Gastroesophageal sphincter (tissue), 4 donors: ENCODE measurements around the gene BANK1. TPM values are rescaled to one million over a fixed set of nuclear protein-coding genes. Genes with fewer than 3 reads are reported as not detected.

Experiments
- ATAC-seq: fragments of 150-250 bp; one replicate; pipeline ENCODE4 v1.9.1; 2016; ENCODE audit warnings: mild to moderate bottlenecking, moderate library complexity
- H3K27ac ChIP-seq, 4 donors: fragments of 200-600 bp; sonication (generic) in 3 of 4; 1 replicate in 3 of 4; 2 replicates in 1 of 4; pipeline ENCODE4 v1.5.1; 2016 to 2019
- H3K27me3 ChIP-seq: fragments of 200-600 bp; sonication (generic); one replicate; pipeline ENCODE4 v1.5.1; 2019
- H3K36me3 ChIP-seq, 2 donors: fragments of 200-600 bp; sonication (generic); one replicate each; pipeline ENCODE4 v1.5.1; 2019; ENCODE audit warnings: control low read depth in 1 of 2
- H3K4me1 ChIP-seq, 3 donors: fragments of 200-600 bp; sonication (generic); 1 replicate in 2 of 3; 2 replicates in 1 of 3; pipeline ENCODE4 v1.5.1; 2016 to 2019; ENCODE audit warnings: control low read depth in 2 of 3
- H3K4me3 ChIP-seq, 2 donors: fragments of 200-600 bp; sonication (generic); one replicate each; pipeline ENCODE4 v1.5.1; 2019; ENCODE audit warnings: mild to moderate bottlenecking in 1 of 2, moderate library complexity in 1 of 2
- H3K9me3 ChIP-seq, 3 donors: fragments of 200-600 bp; sonication (generic); one replicate each; pipeline ENCODE4 v1.5.1; 2017 to 2019; ENCODE audit warnings: control low read depth in 2 of 3
- EP300 ChIP-seq: sonication (generic); formaldehyde crosslinking; IDR thresholded peaks from one replicate; pipeline ENCODE4 v1.6.1; 2017; ENCODE audit warnings: antibody characterized with exemption, mild to moderate bottlenecking
- POLR2A ChIP-seq, 2 donors: fragments of 450-650 bp; IDR thresholded peaks; one replicate each; pipeline ENCODE4 v1.6.1; 2017; ENCODE audit warnings: antibody characterized with exemption in 2 of 2, mild to moderate bottlenecking in 2 of 2, moderate library complexity in 1 of 2
- POLR2AphosphoS5 ChIP-seq: sonication (generic); formaldehyde crosslinking; IDR thresholded peaks from one replicate; pipeline ENCODE4 v1.6.1; 2017; ENCODE audit warnings: antibody characterized with exemption
- WGBS, 2 donors: methylation state at CpG; one replicate each; pipeline ENCODE4 v1.1.5; 2018; ENCODE audit warnings: low coverage in 1 of 2; 5-methylcytosine and 5-hydroxymethylcytosine counted together
- total RNA-seq, 4 donors: library from RNA; depleted of rRNA; stranded (reverse); fragments of >200 nt; gene quantifications; one replicate each; pipeline ENCODE4 v1.1.0, GENCODE V29; 2016
- TF ChIP-seq, protein P1 (sequence below), 4 experiments: fragments of 200-600 bp in 2 of 4; fragments of 450-650 bp in 2 of 4; sonication (generic) in 1 of 4; IDR thresholded peaks; one replicate each; pipeline ENCODE4 v1.5.1; 2017 to 2019; ENCODE audit warnings: antibody characterized with exemption in 4 of 4, mild to moderate bottlenecking in 2 of 4, moderate library complexity in 2 of 4

Gene BANK1
- total RNA-seq, 4 donors from 2014 or later, result 0.62 to 4.6 (median 0.81) TPM

DNA sequence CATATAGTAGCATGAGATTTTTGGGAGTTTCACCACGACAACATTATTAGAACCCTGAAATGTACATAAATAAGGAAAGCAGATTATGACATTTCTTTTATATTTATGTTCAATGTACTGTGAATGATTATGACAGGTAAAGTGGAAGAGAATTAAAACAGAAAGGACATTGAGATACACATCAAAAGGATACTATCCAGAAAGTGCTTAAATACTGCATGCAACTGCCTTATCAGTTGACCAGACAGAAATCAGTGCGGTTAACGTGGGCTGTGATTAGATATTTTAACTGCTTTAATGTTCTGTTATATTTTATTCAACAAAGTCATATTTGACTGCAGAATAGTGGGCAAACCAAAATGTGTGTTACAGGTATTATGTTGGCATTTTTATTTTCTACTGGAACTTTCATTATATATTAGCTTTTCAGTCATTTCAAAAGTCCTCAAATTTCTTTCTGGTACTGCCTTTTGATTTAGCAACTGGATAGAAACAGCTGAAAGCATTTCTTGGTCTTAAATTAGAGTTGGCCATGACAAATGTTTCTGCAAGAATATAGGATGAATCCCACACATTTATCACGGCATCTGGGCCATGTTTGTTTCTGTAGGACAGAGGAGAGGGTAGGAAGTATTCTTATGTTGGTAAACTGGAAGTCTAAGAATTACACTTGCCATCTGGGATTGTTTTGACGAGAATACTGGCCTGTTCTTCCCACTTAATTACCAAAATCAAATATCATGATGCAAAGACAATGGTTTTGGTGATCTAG, 299.5 kb downstream of the BANK1 start:
- H3K27ac ChIP-seq, result no peak overlapping the region
- H3K27me3 ChIP-seq, result no peaks in the 10 kb centered on the region
- no peak overlapping the region for H3K4me3 ChIP-seq
- H3K4me1 ChIP-seq, result no peaks in the 10 kb centered on the region
- no peaks in the 10 kb centered on the region for H3K36me3 ChIP-seq
- 63 to 86% methylated on average over 5 of the region's 5 CpGs for WGBS, 2 donors
- no peak for TF ChIP-seq EP300
- TF ChIP-seq, protein P1, sequence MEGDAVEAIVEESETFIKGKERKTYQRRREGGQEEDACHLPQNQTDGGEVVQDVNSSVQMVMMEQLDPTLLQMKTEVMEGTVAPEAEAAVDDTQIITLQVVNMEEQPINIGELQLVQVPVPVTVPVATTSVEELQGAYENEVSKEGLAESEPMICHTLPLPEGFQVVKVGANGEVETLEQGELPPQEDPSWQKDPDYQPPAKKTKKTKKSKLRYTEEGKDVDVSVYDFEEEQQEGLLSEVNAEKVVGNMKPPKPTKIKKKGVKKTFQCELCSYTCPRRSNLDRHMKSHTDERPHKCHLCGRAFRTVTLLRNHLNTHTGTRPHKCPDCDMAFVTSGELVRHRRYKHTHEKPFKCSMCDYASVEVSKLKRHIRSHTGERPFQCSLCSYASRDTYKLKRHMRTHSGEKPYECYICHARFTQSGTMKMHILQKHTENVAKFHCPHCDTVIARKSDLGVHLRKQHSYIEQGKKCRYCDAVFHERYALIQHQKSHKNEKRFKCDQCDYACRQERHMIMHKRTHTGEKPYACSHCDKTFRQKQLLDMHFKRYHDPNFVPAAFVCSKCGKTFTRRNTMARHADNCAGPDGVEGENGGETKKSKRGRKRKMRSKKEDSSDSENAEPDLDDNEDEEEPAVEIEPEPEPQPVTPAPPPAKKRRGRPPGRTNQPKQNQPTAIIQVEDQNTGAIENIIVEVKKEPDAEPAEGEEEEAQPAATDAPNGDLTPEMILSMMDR (IDR thresholded peaks at IDR 0.05), result no peak
- TF ChIP-seq POLR2A (IDR thresholded peaks at IDR 0.05), result no peak
- TF ChIP-seq POLR2AphosphoS5, result no peak
- ATAC-seq, result no peak
- no peaks in the 10 kb centered on the region for H3K9me3 ChIP-seq

DNA sequence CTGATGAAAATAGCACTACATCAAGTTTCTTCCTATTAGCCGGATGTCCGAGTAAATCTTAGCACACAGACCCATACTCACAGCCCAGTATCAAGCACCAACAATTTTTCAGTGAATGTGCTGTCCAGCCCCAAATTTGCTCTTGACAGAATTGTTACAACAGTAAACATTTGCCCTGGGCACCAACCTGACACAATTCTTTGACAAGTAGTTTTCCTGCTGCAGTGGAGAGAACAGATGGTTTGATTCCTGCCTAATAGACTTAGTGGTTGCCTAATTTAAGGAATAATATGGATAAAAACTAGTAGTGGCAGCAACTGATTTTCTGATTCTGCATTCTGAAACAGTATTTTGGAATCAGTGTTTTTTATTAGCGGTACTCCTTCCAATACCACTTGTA, 301.1 kb downstream of the BANK1 start:
- WGBS, 2 donors, result 82 to 86% methylated on average over 3 of the region's 3 CpGs
- H3K4me1 ChIP-seq, result no peaks in the 10 kb centered on the region
- H3K27ac ChIP-seq, result no peak overlapping the region

DNA sequence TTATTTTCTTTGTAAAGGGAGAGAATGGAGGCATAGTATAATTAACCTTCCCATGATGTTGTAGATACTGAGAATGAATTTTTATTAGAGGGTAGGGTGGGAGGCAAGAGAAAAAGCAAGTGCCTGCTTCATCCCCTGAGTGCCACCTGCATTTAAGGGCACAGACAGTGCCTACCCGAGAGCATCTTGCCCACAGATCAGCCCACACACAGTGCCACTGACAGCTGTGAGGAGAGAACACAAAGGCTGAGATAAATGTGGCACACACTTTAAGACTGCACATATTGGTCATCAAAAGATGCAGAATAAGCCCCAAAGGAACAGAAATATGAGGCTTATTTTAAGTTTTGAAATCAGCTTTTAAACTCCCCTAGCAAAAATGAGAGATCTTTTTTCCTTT, 304.0 kb downstream of the BANK1 start:
- Histone ChIP-seq H3K4me3 (no peak overlapping the region), H3K4me1 (no peaks in the 10 kb centered on the region), H3K9me3 (no peaks in the 10 kb centered on the region), H3K27me3 (no peaks in the 10 kb centered on the region), H3K27ac (no peak overlapping the region), H3K36me3 (no peaks in the 10 kb centered on the region)
- TF ChIP-seq, protein P1 (IDR thresholded peaks at IDR 0.05), result no peak
- TF ChIP-seq POLR2AphosphoS5 (no peak), POLR2A (IDR thresholded peaks at IDR 0.05) (no peak), EP300 (no peak)
- WGBS, 2 donors, result 20 to 60% methylated on average over 1 of the region's 1 CpG
- ATAC-seq, result no peak

More for the DNA sequence above, 301.1 kb downstream of the BANK1 start:
- Histone ChIP-seq H3K4me3 (no peak overlapping the region), H3K36me3 (no peaks in the 10 kb centered on the region), H3K9me3 (no peaks in the 10 kb centered on the region), H3K27me3 (no peaks in the 10 kb centered on the region)
- TF ChIP-seq POLR2A (IDR thresholded peaks at IDR 0.05) (no peak), EP300 (no peak), POLR2AphosphoS5 (no peak)
- TF ChIP-seq, protein P1 (IDR thresholded peaks at IDR 0.05), result no peak
- ATAC-seq, result no peak

DNA sequence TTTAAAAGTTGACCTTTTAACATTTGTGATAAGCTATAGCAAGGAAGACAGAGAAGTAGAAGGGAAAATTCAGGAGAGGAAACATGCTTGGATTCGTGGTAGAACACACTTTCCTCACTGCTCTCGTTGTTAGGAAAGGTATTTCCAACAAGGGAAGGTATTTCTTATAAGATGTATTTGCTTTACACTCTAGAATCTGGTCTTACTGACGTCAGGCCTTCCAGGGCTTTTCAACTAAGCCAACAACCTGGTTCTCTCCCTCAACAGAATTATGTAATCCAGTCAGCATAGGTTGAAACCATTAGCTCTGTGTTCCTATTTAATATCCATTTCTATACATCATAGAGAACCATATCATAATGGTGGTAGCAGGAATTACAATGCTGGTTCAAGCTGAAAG, 312.8 kb downstream of the BANK1 start:
- H3K4me3 ChIP-seq, result no peak overlapping the region
- TF ChIP-seq, protein P1 (IDR thresholded peaks at IDR 0.05), result no peak
- no peak for TF ChIP-seq EP300
- no peak for TF ChIP-seq POLR2A (IDR thresholded peaks at IDR 0.05)
- TF ChIP-seq POLR2AphosphoS5, result no peak
- no peaks in the 10 kb centered on the region for H3K27me3 ChIP-seq
- 47 to 68% methylated on average over 3 of the region's 3 CpGs for WGBS, 2 donors
- no peaks in the 10 kb centered on the region for H3K36me3 ChIP-seq
- peaks cover 0 to 41% (median 0%) of the 10 kb centered on the region in 3 donors for H3K9me3 ChIP-seq
- H3K27ac ChIP-seq, result no peak overlapping the region
- H3K4me1 ChIP-seq, result no peaks in the 10 kb centered on the region
- no peak for ATAC-seq

DNA sequence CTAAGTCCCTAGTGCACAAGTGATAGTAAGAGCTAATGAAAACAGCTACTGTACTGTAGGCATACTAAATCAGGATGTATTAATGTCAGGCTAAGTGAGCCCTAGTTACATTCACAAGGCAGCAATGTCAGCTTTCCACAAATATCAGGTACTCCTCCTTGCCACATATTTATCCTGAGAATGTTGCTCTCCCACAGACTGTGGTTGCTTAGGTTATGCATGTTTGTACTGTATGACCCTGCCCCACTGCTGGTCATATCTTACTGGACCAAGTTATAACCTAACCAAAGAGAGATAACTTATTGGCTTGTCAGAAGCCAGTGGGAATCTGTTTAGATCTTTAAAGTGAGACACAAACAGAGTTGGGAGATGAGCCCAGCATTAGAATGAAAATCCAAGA, 313.7 kb downstream of the BANK1 start:
- Histone ChIP-seq H3K27ac (no peak overlapping the region), H3K27me3 (no peaks in the 10 kb centered on the region), H3K4me1 (no peaks in the 10 kb centered on the region), H3K4me3 (no peak overlapping the region), H3K9me3 (peaks cover 0 to 46% (median 0%) of the 10 kb centered on the region in 3 donors), H3K36me3 (no peaks in the 10 kb centered on the region)
- no peak for ATAC-seq
- TF ChIP-seq POLR2A (IDR thresholded peaks at IDR 0.05), result no peak
- TF ChIP-seq, protein P1 (IDR thresholded peaks at IDR 0.05), result no peak
- TF ChIP-seq EP300, result no peak
- TF ChIP-seq POLR2AphosphoS5, result no peak
